GM12864 (cell line): ENCODE measurements around the gene TELO2.

ENCODE experiments used
- DNase-seq: peaks from one replicate; pipeline ENCODE4 v3.0.0-alpha.2; 2011; ENCODE audit warnings: low read depth
- H3K4me3 ChIP-seq: 2 replicates; pipeline ENCODE4 v1.5.1; 2011; ENCODE audit warnings: mild to moderate bottlenecking, low read depth, low read length, control low read depth
- TF ChIP-seq, protein P1 (sequence below): IDR thresholded peaks from 2 replicates; pipeline ENCODE4 v1.5.1; 2011; ENCODE audit warnings: low read depth, mild to moderate bottlenecking, moderate library complexity, low read length, control low read depth, inconsistent platforms; ENCODE audit errors: missing control alignments

The TELO2 gene

DNA sequence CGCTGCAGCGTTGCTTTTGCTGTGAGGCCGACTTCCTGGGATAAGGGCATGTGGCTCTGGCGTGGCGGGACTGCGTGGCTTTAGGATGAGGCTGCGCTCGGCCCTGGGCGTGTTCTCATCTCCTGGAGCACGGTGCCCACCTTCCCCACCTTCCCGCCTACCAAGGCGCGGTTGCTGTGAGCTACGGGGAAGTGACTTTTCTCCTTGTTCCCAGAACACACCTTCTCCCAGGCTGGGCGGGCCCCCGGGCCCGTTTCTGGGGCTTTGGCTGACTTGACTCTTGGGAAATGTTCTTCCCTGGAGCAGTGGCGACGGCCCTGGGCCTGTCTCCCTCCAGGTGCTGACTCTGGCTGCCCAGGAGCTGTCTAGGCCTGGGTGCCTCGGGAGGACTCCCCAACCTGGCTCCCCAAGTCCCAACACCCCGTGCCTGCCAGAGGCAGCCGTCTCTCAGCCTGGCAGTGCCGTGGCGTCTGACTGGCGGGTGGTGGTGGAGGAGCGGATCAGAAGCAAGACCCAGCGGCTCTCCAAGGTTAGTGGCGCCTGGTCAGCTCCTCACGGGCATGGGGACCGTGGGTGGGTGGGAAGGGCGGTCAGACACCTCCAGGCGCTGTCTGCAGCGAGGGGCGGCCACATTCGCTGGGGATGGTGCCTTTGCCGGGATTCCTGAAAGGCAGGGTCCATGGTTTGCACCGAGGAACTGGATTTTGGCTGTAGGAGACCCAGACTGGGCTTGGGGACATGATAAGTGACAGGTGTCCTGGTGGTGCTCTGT, 12.1 kb downstream of the TELO2 start:
- TF ChIP-seq, protein P1, sequence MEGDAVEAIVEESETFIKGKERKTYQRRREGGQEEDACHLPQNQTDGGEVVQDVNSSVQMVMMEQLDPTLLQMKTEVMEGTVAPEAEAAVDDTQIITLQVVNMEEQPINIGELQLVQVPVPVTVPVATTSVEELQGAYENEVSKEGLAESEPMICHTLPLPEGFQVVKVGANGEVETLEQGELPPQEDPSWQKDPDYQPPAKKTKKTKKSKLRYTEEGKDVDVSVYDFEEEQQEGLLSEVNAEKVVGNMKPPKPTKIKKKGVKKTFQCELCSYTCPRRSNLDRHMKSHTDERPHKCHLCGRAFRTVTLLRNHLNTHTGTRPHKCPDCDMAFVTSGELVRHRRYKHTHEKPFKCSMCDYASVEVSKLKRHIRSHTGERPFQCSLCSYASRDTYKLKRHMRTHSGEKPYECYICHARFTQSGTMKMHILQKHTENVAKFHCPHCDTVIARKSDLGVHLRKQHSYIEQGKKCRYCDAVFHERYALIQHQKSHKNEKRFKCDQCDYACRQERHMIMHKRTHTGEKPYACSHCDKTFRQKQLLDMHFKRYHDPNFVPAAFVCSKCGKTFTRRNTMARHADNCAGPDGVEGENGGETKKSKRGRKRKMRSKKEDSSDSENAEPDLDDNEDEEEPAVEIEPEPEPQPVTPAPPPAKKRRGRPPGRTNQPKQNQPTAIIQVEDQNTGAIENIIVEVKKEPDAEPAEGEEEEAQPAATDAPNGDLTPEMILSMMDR: no peak
- no peak overlapping the region for H3K4me3 ChIP-seq
- DNase-seq: no peak

DNA sequence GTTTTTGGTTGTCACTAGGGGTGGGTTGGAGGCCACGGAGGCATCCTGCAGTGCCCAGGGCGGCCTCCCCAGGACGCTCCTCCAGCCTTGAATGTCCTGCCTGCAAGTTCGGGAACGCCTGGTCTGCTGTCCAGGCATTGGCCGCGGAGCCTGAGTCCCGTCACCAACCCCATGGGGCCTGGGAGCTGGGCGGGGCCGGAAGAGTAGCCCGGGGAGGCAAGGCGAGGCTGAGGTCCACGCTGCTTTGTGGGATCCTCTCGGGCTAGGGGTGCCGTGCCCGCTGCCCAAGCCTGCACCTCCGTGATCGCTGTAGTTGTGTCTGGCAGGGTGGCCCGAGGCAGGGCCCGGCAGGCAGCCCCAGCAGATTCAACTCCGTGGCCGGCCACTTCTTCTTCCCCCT, 12.8 kb downstream of the TELO2 start:
- no peak for DNase-seq
- H3K4me3 ChIP-seq: no peak overlapping the region
- TF ChIP-seq, protein P1: no peak

DNA sequence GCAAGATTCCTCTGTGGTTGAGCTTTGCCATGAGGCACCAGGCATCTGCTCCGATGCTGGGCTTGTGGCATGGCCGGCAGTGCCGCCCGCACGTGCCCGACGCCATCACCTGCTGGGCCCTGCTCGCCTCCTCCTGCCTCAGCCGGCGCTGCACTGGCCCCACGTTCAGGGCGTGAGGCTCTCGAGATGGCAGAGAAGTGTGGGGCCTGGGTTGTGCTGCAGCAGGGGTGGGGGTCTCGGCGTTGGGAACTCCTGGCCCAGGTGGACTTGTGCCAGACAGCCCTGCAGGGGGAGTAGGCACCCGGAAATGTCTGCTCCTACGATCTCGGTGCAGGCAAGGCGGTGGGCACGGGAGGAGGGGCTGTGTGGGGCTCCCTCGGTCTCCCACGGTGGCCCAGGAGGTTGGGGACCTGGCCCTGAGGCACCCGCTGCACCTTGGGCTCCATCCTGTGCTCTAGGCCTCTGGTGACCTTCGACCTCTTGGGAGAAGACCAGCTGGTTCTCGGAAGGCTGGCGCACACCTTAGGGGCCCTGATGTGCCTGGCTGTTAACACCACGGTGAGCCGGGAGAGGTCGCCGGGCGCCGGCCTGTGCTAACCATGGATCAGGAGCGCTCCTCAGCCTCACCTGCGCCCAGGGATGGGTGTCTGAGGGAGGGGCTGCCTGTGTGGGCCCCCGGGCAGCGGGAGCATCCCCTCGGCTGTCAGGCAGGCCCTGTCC, 13.5 kb downstream of the TELO2 start:
- TF ChIP-seq, protein P1: no peak
- H3K4me3 ChIP-seq: no peak overlapping the region
- DNase-seq: no peak

DNA sequence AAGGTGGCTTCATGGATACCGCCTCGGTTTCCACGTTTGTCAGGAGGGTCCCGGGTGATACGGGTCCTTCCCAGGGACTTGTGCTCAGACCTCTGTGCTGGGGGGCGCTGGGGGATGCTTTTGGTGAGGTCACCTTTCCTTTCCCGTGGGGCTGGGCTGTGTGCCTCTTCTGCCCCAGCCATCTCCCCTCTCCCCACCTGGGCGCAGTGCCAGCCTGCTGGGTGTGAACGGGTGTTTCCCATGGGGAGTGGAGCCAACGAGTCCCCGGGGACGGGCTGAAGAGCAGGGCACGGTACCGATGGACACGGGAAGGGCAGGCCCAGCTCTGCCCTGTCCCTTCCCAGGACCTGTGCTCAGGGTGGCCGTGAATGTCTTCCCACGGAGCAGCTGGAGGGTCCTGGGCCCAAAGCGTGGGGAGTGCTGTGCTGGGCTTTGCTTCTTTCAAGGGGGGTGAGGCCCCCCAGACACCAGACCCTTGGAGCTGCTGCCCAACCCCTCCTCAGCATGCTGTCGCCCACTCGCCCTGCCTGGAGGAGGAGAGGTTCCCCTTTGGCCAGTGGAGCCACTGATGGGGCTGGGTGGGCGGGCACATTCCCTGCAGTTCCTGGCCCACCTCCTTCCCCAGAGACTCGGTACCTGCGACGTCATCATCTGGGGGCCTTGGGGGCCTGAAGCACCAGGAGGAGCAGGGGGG, 15.5 kb downstream of the TELO2 start:
- H3K4me3 ChIP-seq: no peak overlapping the region
- TF ChIP-seq, protein P1: no peak
- DNase-seq: no peak

DNA sequence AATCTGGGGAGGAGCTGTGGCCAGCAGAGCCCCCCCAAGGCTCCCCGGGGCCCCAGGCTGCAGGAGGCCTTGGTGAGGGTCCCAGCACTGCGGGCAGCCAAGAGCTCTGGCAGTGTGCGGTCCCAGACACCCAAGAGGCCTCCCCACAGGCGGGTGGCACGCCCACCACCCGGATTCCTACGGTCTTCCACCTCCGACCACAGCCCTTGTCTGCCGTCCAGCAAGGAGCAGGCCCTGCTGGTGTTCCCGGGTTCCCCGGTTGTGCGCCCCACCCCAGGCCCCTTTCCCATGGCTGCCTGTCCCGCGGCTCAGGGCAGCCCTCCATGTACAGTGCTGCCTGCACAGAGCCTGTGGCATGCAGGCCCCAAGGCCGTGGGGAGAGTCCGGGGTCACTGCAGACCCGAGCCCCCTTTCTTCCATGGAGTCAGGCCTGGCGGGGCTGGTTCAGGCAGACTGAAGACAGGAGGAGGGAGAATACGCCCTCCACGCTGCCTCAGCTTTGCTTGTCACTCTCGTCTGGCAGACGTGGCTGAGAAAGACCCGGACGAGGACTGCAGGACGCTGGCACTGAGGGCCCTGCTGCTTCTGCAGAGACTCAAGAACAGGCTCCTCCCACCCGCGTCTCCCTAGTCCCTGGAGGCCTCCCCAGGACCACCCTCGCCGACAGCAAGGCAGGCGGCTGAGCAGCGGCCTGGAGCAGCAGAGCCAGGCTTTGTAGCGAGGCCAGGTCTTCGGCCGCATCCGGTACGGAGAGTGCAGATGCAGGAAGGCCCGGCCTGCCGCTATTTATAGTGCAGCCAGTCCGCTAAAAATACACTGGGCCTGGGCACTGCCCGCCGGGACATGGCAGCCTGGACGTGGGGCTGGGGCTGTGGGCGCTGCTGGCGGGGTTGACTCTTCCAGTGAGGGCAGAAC, 16.4 kb downstream of the TELO2 start:
- H3K4me3 ChIP-seq: no peak overlapping the region
- no peak for DNase-seq
- TF ChIP-seq, protein P1: no peak

DNA sequence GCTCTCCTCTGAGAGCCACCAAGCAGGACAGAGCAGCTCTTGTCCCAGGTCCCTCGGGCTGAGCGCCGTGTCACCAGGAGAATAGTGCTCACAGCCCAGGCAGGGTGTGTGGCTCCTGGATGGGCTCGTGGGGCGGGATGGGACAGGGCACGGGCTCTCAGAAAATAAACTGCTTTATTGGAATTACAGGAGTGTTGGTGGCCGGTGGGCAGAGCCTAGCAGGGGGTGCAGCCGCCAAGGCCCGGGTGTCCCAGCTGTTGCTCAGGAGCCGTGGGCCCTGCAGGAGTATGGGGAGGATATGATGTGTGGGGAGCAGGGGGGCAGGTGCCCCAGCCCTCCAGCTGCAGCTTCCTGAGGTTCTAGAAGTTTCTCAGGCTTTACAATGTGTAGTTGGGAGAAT, 17.1 kb downstream of the TELO2 start:
- DNase-seq: no peak
- H3K4me3 ChIP-seq: no peak overlapping the region
- TF ChIP-seq, protein P1: no peak
